HEK293T (cell line): ENCODE results near the gene SAC3D1.

Experiments
- BHLHE40 ChIP-seq: fragments of 450-650 bp; IDR thresholded peaks from 2 replicates; pipeline ENCODE4 v1.6.1; 2016; ENCODE audit warnings: mild to moderate bottlenecking, moderate library complexity, borderline replicate concordance
- ELF4 ChIP-seq: fragments of 450-650 bp; IDR thresholded peaks from 2 replicates; pipeline ENCODE4 v1.6.1; 2017; ENCODE audit warnings: antibody characterized with exemption
- FOXK2 ChIP-seq: fragments of 450-650 bp; IDR thresholded peaks from 2 replicates; pipeline ENCODE4 v1.6.1; 2016; ENCODE audit warnings: mild to moderate bottlenecking
- FOXM1 ChIP-seq: fragments of 450-650 bp; IDR thresholded peaks from 2 replicates; pipeline ENCODE4 v1.6.1; 2017; ENCODE audit warnings: mild to moderate bottlenecking, borderline replicate concordance
- SP1 ChIP-seq: fragments of 450-650 bp; IDR thresholded peaks from 2 replicates; pipeline ENCODE4 v1.6.1; 2017
- SUZ12 ChIP-seq: fragments of 450-650 bp; IDR thresholded peaks from 2 replicates; pipeline ENCODE4 v1.6.1; 2016; ENCODE audit warnings: mild to moderate bottlenecking
- TARDBP ChIP-seq: fragments of 450-650 bp; IDR thresholded peaks from 2 replicates; pipeline ENCODE4 v1.6.1; 2016
- ZNF384 ChIP-seq: fragments of 450-650 bp; IDR thresholded peaks from 2 replicates; pipeline ENCODE4 v1.6.1; 2016

DNA sequence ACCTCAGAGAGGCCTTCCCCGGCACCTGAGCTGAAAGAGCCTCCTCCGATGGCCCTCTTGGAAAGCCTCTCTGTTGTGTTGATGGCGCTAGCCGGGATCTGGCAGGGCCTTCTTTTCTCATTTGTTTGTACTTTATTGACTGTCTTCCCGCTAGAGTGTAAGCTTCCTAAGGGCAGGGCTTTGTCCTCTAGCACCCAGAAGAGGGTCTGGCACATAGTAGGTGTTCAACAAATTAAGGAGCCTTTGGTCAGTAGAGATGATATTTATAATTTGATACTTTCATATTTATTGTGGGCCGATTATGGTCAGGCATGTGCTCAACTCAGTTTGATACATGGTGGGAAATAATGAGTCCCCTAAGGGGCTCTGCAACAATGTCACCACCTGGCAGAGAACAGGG lies 23.1 kb upstream of the SAC3D1 start:
- TF ChIP-seq TARDBP (no peak), FOXM1 (no peak), ZNF384 (no peak), SP1 (no peak), FOXK2 (no peak), BHLHE40 (no peak), ELF4 (no peak), SUZ12 (no peak)
